HG02763 (cell line): ENCODE results near the gene PARD6G.

Experiments
- ATAC-seq: cut with Tn5 transposase; IDR thresholded peaks from one replicate; pipeline ENCODE4 v1.9.1; 2021; ENCODE audit warnings: mild to moderate bottlenecking, moderate library complexity; ENCODE audit not compliant: unreplicated experiment

The PARD6G gene

DNA sequence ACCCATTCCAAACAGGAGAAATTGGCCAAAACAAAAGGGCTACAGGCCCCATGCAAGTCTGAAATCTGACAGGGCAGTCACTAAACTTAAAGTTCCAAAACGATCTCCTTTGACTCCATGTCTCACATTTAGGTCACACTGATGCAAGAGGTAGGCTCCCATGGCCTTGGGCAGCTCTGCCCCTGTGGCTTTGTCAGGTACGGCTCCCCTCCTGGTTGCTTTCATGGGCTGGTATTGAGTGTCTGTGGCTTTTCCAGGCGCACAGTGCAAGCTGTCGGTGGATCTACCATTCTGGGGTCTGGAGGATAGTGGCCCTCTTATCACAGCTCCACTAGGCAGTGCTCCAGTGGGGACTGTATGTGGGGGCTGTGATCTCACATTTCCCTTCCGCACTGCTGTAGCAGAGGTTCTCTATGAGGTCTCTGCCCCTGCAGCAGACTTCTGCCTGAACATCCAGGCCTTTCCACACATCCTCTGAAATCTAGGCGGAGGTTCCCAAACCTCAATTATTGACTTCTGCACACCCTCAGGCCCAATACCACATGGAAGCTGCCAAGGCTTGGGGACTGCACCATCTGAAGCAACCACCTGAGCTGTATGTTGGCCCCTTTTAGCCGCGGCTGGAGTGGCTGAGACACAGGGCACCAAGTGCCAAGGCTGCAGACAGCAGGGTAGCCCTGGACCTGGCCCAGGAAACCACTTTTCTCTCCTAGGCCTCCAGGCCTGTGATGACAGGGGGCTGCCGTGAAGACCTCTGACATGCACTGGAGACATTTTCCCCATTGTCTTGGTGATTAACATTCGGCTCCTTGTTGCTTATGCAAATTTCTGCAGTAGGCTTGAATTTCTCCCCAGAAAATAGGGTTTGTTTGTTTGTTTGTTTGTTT, 28.7 kb downstream of the PARD6G start:
- no peak for ATAC-seq

DNA sequence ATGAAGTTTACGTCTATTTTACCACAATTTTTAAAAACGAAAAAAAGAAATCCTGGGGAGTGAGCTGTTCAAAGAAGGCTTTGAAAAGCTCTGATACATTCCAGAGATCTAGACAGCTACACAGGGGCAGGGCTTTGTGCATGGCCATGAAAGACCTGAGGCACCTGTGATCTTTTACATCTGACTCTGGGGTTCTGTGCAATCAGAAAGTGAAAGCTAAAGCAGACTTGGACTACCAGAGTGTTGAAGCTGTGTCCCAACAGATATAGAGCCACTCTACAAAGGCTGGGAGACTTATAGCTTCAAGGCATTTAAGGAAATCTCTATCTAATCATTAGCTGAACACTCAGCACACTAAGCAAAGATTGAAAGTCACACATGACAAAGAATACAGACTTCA, 34.1 kb downstream of the PARD6G start:
- peak; percentile 64 for ATAC-seq

GRCh38 chr18:80210312-80211083, 36.8 kb downstream of the PARD6G start:
- peak; percentile 60 for ATAC-seq

GRCh38 chr18:80208620-80209019, 38.7 kb downstream of the PARD6G start:
- ATAC-seq: no peak

GRCh38 chr18:80205294-80205693, 42.0 kb downstream of the PARD6G start:
- ATAC-seq: no peak

DNA sequence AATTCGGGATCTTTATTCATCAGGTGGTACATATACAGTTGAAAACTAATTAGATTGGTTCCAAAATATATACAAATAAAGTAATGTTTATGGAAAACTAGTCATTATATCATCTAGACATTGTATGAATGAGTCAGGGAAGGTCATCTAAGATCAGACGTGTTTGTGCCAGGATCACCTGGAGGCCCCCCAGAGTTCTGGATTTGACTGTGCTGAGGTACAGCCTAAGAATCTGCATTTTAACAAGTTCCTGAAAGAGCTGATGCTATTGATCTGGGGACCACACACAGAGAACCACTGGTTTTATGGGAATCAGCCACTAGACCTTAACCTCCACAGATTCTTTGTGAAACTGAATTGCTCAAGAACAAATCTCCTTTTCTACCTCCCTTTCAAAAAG, 43.2 kb downstream of the PARD6G start:
- ATAC-seq: no peak

DNA sequence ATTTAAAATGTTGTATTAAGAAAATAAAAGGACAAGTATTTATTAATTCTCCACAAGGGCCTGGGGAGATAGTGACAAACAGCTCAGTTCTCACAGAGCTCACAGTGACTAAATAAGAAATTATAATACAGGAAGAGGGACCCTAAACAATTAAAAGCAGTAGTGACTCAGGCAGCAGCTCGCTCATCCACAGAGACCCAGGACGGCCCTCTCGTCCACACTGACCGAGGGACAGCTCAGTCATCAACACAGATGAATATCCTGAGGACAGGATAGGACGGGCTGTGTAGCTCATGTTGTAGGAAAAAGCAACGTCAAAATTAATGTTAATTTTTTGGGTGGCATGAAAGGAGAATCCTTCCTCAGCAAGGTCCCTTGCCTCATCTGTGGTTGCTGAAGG, 44.1 kb downstream of the PARD6G start:
- no peak for ATAC-seq

DNA sequence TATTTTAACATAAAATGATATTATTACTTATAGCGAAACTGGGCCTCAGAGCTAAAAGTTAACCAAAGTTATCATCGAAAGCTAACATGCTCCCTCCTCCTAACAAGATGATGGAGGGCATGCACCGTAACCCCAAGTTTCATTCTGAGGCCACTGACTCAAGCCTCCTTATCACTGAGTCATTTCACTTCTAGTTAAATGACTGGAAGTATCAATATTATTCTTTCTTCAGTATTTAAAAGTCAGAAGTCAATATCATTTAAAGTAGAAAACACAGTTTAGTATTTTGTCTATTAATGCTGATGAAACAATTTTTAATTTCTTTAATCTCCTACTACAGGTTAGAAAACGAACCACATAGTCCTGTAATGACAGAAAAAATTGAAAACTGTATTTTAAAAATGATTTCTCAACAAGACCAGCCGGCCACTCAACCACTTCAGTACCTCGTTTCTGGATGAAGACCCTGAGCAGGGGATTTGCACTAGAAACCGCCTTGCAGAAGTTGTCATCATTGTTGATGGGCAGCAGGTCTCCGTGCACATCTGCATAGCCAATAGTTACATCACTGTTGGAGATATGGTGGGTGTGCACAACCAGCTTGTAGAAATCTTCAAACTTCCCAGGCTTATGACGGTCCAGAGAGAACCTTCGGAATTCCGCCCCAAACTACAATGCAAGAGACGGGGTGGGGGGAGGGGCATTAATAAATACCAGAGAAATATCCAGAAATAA, 44.9 kb downstream of the PARD6G start:
- ATAC-seq: peak; percentile 80

- ATAC-seq: peak; percentile 14
These were observed 45.6 kb downstream of the PARD6G start for GRCh38 chr18:80201739-80202138.

DNA sequence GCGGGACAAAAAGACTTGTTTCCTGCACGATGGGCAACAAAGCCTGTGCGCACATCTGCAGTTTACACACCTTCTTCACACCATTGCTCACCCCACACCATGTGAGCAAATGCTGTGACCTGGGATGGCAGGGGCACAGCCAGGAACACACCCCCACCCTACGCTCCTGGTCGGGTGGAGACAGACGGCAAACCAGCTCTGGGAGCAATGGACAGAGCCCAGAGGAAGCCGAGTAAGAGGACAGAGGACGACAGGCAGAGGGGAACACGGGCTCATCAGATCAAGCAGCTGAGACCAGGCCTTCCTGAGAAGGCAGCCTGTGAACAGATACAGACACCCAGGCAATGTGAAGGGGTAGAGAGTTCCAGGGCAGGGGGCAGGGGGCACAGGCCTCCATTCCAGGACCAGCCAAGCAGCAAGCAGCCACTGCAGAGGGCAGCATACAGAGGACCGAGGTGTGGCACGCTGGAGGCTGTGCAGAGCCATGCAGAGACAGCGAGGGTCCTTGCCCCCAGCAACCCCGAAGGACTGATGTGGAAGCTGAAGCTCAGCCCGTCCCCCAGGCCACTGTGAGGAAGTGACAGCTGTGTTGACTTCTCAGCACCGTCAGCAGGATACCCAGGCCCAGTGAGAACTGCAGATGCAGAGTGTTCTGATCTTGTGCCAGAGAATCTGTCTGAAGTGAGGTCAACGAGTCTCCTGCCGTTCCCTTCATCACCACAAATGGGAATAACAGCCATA, 46.2 kb downstream of the PARD6G start:
- ATAC-seq: no peak

- ATAC-seq: no peak
These were observed 47.0 kb downstream of the PARD6G start for GRCh38 chr18:80200171-80200931.

DNA sequence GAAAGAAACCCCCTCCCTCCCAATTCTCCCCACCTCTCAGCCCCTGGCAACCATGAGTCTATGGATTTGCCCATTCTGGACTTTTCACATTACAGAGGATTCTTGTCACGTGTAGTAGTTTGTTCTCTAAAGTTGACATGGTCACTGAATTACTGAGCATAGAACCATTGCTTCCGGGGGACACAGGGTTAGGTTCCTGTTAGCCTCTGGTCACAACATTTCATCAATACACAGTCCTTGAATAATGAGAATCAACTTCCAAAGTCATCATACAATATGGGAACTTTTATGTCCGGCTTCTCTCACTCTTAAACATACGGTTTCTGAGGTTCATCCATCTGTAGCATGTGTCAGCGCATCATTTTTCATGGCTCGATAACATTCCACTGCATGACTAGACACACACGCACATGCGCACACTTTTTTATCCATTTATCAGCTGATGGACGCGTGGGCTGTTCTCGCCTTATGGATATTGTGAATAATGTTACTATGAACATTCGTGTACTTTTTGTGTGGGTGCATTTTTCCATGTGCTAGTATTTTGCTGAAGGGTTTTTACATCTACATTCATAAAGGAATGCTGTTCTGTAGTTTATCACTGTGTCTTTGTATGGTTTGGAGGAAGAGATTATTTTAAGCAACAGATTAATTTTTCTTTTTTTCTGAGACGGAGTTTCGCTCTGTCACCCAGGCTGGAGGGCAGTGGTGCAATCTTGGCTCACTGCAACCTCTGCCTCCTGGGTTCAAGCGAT, 48.1 kb downstream of the PARD6G start:
- no peak for ATAC-seq

GRCh38 chr18:80198391-80198790, 48.9 kb downstream of the PARD6G start:
- ATAC-seq: no peak

DNA sequence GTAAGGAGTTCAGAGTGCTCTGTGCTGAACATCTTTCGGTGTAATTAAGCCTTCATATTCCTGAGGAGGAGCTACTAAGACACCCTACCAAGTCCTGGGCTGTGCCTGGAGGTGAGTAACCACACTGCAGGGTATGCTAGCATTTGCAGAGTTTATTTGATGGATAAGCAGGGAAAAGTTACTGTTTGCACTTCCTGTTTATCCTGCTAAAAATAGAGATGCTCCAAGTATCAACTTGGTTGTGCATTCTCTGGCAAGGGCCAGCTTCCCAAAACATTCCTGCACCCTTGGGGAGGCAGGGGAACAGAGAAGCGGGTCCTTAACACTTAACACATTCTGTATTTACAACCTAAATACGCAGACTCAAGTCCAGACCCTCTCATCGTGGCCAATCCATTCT, 49.8 kb downstream of the PARD6G start:
- no peak for ATAC-seq

DNA sequence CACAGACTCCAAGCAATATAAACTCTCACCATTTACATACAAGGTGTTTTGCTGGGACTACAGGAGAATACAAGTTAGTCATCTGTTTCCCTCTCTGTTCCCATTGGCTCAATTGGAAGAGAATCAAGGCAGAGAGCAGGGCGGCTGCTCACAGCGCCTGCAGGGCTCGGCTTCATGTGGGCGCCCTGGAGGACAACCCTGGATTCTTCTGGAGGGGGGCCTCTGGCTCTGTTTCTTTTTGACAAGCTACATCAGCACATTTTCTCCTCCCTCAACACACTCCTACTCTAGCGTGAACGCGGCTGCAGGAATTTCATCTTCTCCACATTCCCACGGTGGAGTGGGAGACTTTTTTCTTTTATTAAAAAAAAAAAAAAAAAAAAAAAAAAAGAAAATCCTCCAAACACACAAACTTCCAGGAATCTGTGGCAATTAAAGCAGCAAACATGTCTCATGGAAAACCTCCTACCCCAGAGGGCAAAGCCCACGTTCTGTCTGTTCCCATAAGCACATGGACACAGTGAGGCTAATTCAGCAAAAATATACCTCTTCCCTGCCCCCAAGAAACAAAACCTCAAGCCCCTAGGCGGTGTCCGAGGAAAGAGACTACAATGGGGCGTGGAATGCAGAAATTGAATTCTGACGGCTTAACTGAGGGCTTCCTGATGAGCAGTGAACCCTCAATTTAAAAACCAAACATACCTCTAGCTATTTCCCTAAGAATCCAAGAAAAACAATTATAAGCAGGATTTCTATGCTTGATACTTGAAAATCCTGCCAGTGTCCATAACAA, 50.6 kb downstream of the PARD6G start:
- no peak for ATAC-seq

DNA sequence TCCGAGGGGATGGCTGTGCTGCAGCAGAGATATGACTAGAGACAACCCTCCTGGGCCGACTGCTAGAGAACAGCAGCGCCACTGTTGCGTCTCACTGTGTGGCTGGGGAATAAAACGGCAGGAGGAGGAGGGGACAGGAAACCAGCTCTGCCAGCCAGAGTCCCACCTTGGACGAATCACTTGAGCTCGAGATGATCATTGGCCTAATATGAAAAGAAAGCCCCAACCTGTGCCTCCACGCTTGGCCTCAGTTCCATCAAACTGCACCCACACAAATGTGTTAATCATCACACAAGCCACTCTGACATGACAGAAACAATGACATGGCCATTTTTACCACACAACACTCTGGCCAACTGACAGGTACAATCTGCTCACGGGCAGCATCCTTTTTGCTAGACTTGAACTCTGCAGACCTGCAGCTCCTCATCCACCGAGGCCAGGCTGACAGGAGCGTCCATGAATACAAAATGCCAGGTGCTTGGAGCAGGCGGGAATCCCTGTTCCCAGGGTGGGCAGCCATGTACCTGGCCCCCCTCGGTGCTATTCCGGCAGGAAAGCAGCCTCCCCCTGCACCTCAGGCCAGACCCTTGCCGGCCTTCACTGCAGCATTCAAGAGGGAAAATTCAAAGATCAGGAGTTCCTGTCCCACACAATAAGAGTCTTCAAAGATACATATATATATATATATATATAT, 52.3 kb downstream of the PARD6G start:
- ATAC-seq: peak; percentile 56

- no peak for ATAC-seq
These were observed 53.6 kb downstream of the PARD6G start for GRCh38 chr18:80193701-80194100.
